IMR-90 (cell line): ENCODE results near the gene C1orf167.

Experiments used
- POLR2A ChIP-seq: IDR thresholded peaks from 2 replicates; pipeline ENCODE4 v1.6.1; 2012; ENCODE audit warnings: mild to moderate bottlenecking, low read depth, low read length
- RAD21 ChIP-seq: IDR thresholded peaks from 2 replicates; pipeline ENCODE4 v1.6.1; 2012; ENCODE audit warnings: low read length, improper control_type of control experiment
- SMC3 ChIP-seq: fragments of 150-350 bp; IDR thresholded peaks from 2 replicates; pipeline ENCODE4 v1.6.1; 2016; ENCODE audit warnings: low read depth, mild to moderate bottlenecking, antibody characterized with exemption, low read length, moderate library complexity
- TF ChIP-seq, protein P1 (sequence below): conservative IDR thresholded peaks from 2 replicates; pipeline ENCODE4 v1.5.1; 2012; ENCODE audit warnings: mild to moderate bottlenecking, low read depth, low read length, improper control_type of control experiment

DNA sequence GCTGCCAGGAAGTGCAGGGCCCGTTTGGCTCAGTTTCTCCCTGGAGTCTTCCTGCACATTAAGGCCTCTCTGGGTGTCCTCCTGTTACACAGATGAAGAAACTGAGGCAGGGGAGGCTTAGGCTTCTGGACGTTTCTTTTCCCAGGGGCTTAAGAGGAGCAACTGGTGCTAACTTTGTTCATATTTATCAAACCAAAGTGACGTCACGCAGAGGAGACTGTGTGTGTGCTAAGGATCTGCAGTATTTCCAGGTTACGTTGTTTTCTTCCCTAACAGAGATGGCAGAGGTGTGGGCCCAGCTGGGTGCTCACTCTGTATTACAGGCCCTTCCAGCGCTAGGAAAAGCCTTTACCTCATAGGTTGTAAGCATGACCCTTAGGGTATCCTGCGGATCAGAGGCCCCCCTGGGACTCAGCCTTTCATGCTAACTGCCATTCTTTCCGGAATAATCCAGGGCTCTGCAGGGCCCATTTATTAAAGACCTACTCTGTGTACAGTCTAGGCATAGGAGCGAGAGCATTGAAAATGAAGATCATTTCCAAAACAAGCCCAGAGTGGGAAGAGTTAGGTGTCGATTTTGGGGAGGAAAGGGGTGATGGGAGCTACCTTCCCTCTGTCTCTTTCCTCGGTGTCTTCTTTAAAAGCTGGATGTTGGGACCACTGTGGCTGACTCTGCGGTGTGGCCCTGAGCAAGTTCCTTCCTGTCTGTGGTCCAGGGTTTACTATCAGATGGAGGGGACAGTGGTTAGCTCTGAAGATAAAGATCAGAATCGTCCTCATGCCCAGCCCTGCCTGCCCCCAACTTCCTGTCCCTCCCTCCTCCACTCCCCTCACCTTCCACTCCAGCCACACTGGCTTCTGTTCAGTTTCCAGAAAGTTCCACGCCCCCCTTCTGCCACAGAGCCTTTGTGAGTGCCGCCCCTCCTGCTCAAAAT, 21.5 kb upstream of the C1orf167 start:
- TF ChIP-seq, protein P1, sequence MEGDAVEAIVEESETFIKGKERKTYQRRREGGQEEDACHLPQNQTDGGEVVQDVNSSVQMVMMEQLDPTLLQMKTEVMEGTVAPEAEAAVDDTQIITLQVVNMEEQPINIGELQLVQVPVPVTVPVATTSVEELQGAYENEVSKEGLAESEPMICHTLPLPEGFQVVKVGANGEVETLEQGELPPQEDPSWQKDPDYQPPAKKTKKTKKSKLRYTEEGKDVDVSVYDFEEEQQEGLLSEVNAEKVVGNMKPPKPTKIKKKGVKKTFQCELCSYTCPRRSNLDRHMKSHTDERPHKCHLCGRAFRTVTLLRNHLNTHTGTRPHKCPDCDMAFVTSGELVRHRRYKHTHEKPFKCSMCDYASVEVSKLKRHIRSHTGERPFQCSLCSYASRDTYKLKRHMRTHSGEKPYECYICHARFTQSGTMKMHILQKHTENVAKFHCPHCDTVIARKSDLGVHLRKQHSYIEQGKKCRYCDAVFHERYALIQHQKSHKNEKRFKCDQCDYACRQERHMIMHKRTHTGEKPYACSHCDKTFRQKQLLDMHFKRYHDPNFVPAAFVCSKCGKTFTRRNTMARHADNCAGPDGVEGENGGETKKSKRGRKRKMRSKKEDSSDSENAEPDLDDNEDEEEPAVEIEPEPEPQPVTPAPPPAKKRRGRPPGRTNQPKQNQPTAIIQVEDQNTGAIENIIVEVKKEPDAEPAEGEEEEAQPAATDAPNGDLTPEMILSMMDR, result no peak
- TF ChIP-seq SMC3 (no peak), RAD21 (no peak), POLR2A (no peak)
